Epithelial cell of prostate (primary cell): ENCODE measurements around the gene TIMM10B.
"Not testable (repeated sequence)": the region's sequence is repeated elsewhere in the genome, so short reads cannot be mapped to it uniquely, and the experiment has no call there.

Experiments used
- DNase-seq: peaks from one replicate; pipeline ENCODE4 v3.0.0-alpha.2; 2011; ENCODE audit warnings: low read depth, low spot score
- H3K27ac ChIP-seq: fragments of 450-650 bp; 2 replicates; pipeline ENCODE4 v1.5.1; 2017; ENCODE audit warnings: mild to moderate bottlenecking

The TIMM10B gene

DNA sequence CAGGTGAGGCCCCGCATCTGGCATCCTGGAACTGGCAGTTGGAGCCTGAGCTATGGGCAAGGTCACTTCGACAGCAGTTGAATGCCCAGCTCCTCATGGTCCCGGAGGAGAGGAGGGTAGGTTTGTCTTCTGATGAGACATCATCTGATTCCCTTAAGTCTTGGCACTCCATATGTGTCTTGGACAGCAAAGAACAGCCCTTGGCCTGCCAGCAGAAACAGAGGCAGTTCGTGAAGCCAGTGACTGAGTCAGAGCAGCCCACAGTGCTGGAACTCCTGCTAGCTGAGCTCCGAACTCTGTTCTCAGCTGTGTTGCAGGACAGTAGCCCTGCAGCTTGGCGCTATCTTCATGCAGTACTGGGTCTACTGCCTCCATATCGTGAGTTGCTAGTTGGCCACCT lies 16.8 kb downstream of the TIMM10B start:
- no peak overlapping the region for H3K27ac ChIP-seq
- no peak for DNase-seq

DNA sequence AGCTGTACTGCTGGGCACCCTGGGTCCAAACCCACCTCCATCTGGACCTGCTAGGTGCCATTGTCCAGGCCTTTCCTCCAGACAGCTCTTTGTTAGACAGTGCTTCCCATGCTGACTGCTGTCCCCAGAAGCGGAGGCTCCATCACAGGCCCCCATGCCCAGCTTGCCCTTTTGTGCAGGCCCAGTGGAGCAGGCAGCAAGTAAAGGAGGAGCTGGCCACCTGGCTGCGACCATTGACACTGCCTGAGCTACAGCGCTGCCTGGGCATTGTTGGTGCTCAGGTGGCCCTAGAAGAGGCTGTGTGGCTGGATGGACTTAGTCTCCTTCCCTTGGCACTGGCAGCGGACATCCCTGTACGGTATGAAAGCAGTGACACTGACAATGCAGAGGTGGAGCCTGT lies 17.2 kb downstream of the TIMM10B start:
- no peak overlapping the region for H3K27ac ChIP-seq
- DNase-seq = no peak

DNA sequence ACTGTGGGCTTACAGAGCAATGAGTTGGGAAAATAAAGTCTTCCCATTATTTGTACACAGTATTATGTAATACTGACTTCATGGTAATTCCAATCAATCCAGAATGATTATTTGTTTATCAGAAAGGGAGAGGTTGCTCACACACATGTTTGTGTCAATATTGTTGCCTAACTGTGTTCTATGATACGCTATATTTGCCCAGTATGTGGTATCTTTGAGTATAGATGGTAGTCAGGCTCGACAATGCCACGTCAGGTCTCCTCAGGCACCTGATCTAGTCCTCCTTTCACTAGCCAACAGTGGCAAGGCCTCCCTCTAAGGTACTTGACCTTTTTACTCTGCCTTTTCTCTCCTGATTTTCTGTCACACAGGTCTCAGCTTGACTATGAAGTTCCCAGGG lies 21.1 kb downstream of the TIMM10B start:
- H3K27ac ChIP-seq = peak overlapping the region; percentile 51
- no peak for DNase-seq

DNA sequence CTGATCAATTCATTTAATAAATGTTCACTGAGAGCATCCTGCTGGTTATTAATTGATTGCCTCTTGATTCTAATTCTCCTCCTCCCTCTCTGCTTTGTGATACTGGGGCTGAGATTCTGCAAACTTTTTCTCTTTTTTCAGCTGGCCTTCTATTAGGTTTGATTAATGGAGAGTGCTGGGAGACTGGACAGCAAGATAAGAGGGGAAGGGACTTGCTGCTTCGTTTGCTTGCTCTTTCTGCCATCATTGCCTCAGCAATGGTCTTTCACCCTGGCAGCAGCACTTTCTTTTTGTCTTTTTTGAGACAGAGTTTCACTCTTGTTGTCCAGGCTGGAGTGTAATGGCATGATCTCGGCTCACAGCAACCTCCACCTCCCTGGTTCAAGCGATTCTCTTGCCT lies 22.9 kb downstream of the TIMM10B start:
- DNase-seq = no peak
- peak overlapping the region; percentile 51 for H3K27ac ChIP-seq

DNA sequence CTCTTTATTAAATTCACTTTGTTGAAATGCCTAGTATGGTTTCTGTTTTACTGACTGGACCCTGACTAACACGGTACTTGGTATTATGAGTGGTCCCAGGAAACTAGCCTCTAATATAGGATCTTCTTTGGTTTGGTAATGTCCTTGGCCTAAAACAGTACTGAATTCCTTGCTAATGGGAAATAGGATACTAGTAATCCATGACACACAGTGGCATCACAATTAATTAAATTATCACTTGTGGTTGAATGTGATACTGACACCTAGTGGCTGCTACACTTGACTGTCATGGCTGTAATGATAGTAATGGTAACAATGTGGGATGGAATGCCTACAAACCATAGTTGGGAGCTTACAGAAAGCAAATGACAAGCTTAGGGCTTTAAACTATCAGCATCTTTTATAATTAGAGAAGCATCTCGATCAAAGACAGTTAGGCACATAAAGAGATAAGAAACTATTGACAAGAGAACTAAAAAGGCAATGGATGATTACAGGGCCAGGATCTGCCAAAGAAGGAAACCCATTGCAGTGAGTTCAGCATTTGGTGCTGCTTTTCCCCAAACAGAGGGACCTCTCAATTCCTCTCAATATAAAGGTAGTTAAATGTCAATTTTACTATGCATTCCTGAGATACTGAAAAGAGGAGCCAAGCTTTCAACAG lies 24.4 kb downstream of the TIMM10B start:
- peak; percentile 24 for DNase-seq
- peak overlapping the region; percentile 51 for H3K27ac ChIP-seq

DNA sequence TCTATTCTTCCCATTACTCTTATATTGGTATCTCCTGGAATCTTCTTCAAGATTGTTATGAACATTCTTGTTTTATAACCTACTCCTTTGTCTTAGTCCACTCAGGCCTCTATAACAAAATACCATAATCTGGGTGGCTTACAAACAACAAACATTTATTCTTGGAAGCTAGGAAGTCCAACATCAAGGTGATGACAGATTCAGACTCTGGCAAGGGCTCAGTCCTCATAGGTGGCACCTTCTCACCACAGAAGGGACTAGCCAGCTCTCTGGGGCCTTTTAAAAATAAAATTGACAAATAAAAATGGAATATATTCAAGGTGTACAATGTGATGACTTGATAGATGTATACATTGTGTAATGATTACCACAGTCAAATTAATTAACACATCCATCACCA lies 35.6 kb downstream of the TIMM10B start:
- no peak overlapping the region for H3K27ac ChIP-seq
- no peak for DNase-seq

DNA sequence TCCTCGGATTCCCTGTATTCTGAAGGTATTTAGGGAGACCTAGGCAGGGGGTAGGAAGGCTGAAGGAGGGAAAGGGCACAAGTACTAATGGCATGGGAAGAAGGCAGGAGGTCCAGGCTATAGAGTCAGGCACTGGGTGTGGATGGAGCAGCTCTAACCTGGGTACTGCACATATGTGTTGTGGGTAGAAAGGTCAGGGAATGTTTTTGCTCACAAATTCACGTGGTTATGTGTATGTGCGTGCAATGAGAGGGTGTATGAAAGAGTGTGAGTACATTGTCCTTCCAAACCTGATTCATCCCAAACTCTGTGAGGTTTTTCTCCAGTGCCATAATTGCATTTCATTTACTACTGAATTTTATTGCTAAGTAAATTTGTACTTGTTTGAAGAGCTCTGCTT lies 39.0 kb downstream of the TIMM10B start:
- no peak for DNase-seq
- H3K27ac ChIP-seq = no peak overlapping the region

DNA sequence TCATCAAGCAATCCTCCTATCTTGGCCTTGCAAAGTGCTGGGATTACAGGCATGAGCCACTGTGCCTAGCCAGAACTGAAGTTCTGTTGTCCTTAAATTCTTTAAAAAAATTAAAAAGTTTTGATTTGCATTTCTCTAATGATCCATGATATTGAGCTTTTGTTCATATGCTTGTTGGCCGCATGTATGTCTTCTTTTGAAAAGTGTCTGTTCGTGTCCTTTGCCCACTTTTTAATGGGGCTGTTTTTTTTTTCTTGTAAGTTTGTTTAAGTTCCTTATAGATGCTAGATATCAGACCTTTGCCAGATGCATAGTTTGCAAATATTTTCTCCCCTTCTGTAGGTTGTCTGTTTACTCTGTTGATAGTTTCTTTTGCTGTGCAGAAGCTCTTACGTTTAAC lies 40.6 kb downstream of the TIMM10B start:
- DNase-seq, H3K27ac ChIP-seq: not testable (repeated sequence)

DNA sequence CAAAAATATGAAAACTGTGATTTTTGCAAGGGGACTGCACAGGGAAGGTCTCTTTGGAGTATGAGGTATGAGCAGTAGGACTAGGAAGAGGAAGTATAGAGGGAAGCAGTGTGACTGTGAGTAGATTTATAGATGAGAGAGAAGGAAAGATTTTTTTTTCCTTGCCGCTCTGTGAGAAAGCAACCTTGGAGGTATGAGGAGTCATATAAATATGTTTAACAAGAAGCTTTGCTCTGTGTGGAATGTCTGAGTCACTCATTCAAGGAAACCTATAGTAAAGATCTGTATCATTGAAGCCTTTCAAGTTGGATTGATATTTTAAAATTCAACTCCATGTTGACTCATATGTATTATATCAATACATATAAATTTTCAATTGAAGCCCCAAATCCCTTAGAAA lies 42.0 kb downstream of the TIMM10B start:
- peak; percentile 57 for DNase-seq
- H3K27ac ChIP-seq = peak overlapping the region; percentile 32

DNA sequence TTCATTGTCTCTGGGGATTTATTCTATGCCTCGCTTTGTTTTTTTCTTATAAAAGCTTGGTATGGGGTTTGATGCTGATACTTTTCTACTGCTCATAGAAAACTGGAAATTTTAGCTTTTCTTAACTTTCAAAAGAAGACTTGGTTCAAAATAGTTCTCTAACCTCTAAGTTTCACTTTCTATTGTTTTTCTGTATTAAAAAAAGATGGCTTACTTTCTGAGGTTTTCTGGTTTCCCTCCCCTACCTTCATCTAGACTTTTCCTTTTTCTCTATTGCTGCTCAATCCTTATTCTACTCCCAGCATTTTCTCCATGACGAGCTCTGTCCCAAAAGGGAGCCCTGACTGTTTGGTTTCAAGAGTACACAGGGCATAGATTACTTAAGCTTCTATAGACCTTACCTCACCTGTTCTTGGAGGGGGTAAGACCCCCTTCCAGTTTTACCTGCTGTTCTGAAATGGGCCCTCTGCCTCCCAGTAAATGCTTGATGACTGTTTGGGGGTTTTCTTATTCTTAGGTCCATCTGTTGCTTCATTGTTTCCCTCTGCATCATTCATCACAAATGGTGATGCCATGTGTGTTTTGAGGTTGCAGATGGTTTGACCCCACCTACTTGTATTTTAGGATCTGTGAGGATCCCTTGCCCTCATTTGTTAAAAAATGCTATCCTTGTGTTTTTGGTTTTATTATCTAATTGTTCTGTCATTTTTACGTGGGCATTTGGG lies 45.3 kb downstream of the TIMM10B start:
- no peak for DNase-seq
- no peak overlapping the region for H3K27ac ChIP-seq

DNA sequence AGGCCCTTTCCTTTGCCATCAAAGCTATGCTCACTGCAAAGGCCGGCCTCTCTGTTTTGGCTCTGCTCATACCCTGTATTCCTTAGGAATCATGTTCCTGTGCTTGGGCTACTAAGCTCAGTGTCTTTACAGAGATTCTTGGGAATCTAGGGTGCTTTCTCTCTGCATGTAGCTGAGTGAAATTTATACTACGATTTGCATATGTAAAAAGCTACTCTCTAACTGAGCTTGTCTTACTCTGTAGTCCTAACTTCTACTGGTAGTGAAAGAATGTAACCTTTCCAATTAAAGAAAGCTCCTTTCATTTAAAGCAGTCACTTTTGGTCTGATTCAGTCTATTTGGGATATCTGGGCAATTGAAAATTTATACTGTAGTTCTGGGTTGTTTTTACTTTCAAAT lies 48.0 kb downstream of the TIMM10B start:
- DNase-seq = no peak
- H3K27ac ChIP-seq = no peak overlapping the region

DNA sequence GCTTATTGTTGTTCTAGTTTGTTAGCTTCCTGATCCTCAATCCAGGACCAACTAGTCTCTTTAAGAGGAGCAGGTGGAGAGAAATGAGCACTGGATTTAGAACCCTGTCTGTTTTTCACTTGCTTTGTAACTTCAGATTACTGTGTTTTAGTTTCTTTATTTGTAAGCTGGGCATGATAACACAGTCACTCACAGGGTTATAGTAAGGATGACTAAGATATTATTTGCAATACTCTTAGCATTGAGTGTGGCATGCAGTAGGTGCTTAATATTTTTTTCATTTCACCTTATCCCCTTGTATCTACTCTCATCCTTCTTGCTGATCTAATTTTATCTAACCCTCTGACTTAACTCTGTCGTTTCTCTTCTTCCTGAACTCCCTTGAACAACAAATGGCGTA lies 49.5 kb downstream of the TIMM10B start:
- H3K27ac ChIP-seq = no peak overlapping the region
- no peak for DNase-seq

DNA sequence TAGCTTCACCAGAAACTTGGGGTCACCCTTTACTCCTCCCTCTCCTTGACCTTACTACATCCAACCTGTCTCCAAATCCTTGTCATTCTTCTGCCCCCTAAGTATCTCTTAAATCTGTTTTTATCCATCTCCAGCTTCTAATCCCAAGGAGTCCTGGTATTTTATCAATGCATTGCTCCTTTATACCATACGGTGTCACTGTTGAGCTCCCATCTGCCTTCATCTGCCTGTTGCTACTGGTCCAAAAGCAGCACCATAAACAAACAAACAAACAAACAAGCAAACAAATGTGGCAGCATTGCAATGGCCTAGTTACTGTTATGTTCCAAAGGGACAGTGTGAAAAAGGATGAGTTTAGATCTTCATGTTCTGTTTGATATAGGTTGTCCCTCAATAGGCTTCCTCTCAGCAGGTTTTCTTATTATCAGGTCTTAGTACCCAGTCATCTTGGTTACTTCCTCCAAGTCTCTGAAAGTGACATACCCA lies 50.0 kb downstream of the TIMM10B start:
- DNase-seq = no peak
- H3K27ac ChIP-seq = no peak overlapping the region
